Raji (cell line): ENCODE data around the gene PCNT.

ENCODE experiments used
- POLR2A ChIP-seq: IDR thresholded peaks from 2 replicates; pipeline ENCODE4 v1.6.1; 2011; ENCODE audit warnings: low read depth, low read length, control low read depth; ENCODE audit not compliant: insufficient read depth

Gene PCNT

GRCh38 chr21:46379105-46379504 lies 55.1 kb downstream of the PCNT start:
- no peak for TF ChIP-seq POLR2A

DNA sequence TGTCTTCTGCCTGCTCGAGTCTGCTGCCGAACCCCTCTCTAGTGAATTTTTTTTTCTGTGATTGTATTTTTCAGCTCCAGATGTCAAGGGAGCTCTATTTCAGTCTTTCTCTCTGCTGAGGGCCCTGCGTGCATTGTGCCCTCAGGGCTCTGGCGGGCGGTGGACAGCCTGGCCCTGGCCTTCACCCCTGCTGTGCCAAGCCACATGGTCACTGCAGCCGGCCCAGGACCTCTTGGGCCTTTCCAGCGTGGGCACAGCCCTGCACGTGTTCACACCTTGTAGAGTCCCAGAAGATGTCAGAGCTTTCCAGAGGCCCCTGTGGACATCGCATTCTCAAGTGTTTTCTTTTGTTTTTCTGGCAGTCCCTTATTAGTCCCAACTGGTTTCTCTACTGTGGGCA lies 55.7 kb downstream of the PCNT start:
- no peak for TF ChIP-seq POLR2A

DNA sequence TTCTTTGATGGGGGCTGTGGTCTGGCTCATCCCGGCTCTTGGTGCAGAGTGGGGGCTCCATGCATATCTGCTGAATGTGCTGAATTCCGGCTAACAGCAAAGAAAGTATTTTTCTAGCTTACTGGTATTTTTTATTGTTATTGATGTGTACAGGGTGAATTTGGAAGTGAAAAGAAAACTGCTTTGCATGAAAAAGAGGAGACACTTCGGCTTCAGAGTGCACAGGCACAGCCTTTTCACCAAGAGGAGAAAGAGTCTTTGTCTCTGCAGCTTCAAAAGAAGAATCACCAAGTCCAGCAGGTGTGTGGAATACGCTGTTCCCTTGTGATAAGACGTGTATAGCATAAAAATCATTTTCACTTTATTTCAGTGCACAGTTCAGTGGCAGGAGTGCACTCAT lies 57.6 kb downstream of the PCNT start:
- no peak for TF ChIP-seq POLR2A

DNA sequence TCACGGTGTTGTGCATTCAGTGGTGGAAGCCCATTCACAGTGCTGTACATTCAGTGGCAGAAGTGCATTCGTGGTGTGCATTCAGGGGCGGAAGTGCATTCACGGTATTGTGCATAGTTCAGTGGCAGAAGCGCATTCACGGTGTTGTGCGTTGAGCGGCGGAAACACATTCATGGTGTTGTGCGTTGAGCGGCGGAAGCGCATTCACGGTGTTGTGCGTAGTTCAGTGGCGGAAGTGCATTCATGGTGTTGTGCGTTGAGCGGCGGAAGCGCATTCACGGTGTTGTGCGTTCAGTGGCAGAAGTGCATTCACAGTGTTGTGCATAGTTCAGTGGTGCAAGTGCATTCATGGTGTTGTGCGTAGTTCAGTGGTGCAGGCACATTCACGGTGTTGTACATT lies 60.6 kb downstream of the PCNT start:
- TF ChIP-seq POLR2A: no peak

DNA sequence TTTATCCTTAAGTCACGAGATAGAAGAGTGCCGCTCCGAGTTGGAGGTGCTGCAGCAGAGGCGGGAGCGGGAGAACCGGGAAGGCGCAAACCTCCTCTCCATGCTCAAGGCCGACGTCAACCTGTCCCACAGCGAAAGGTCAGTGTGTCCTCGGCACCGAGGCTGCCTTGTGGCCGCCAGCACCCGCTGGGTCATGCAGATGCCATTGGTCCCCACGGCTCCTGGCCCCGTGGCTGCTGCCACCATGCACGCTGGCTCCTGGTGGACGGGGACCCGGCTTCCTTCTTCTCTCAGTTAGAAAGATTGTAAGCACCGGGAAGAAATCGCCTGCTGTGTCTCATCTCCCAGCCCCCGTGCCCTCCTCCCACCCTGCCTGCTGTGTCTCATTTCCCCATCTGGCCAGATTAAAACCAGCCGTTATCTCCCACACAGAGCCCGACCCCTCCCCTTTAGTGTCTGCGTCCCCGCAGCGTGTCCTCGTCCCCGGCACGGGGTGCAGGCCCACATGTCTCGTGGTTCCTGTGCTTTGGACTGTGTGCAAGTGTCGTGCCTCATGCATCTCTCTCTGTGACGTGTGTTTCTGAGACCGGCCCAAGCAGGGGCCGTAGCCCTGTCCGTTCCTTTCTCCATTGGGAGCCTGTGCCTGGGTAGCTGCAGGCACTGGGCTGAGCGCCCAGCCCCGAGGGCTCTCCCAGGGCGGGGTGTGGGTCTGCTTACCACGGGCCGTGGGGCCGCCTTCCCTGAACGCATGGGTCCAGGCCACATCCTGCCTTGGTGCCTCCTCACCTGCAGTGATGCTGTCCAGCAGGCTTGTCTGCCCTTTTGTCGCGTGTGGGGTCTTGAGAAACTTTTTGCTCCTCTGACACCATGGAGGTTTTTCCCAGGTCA lies 62.1 kb downstream of the PCNT start:
- TF ChIP-seq POLR2A: no peak

- TF ChIP-seq POLR2A: no peak
Observed at GRCh38 chr21:46386734-46387088, 62.8 kb downstream of the PCNT start.

DNA sequence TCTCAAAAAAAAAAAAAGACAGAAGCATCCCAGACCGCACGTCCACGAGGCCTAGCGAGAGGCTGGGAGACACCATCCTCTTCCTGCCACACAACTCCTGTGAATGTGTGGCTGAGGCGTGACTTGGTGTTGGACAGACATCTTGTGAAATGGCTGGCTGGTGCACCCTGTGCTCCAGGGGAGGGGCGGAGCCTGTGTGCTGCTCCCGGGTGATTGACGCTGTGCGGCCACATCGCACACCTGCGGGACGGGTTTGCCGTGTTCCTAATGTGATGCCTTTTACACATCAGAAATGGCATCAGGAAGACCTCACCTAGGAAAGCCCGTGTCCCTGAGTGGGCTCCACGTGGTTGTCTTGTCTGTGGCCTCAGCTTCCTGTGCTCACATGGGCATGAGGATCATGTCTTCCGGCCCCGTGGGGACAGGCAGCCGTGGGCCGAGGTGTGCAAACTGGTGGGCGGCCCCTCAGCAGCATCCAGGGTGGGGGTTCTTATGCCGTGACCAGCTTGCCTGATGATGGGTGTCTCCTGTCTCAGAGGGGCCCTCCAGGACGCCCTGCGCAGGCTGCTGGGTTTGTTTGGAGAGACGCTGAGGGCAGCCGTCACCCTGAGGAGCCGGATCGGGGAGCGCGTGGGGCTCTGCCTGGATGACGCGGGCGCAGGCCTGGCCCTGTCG lies 64.4 kb downstream of the PCNT start:
- TF ChIP-seq POLR2A: no peak

DNA sequence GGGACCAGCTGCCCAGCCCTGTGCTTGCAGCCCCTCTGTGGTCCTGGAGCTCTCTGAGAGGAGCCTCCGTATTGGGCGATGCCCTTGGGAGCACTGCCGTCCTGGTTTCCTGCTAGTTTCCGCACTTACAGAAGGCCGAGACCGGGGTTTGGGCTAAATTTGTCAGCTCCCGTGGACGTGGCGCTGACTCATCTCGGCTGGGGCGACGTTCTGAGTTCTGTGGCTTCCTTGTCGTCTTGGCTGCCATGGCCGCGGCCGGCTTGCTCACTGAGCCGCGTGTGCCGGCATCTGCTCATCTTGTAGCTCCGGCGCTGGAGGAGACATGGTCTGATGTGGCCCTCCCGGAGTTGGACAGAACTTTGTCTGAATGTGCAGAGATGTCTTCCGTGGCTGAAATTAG lies 64.9 kb downstream of the PCNT start:
- no peak for TF ChIP-seq POLR2A

DNA sequence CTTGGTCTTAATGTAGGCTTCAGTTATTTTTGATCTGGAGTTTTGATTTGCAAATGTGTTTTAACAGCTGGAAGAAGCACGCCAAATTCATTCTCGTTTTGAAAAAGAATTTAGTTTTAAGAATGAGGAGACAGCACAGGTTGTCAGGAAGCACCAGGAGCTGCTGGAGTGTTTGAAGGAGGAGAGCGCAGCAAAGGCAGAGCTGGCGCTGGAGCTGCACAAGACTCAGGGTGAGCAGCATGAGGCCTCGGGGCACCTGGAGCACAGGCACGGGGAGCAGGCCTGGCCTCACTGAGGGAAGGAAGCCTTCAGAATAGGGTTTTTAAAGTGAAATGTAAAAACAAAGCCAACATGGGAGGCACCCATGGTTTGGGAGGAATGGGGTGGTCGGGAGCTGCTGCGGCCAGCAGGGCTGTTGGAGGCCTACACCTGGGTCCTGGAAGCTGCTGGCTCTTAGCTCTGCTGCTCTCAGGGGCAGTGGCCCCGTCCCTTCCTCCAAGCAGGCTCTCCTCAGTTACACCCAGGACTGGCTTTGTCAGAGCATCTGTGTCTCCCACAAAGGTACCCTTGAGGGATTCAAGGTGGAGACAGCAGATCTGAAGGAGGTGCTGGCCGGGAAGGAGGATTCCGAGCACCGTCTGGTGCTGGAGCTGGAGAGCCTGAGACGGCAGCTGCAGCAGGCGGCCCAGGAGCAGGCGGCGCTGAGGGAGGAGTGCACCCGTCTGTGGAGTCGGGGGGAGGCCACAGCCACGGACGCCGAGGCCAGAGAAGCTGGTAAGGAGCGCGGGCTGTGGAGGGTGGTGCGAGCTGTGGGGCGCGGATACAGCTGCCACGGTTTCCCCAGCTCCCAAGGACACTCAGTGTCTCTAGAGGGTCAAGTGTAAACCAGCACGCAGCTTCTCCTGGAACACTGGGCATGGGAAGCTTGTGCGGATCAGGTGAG lies 66.9 kb downstream of the PCNT start:
- TF ChIP-seq POLR2A: no peak

DNA sequence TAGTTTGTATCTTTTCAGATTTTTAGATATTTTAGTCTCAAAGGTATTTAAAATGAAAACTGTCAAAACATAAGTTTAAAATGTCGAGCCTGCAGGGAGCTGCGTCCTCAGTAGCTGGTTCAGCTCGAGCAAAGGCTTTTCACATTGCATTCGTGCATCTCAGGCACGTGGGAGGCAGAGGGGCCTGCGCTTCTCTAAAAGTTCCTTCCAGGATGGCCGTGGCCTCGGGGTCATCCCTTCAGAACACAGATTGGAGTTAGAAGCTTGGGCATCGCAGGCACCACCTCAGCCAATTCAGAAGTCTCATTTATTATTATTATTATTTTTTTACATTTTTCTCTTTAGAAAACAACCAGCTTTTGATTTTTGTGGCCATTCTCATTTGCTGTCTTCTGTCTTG lies 67.8 kb downstream of the PCNT start:
- TF ChIP-seq POLR2A: no peak

DNA sequence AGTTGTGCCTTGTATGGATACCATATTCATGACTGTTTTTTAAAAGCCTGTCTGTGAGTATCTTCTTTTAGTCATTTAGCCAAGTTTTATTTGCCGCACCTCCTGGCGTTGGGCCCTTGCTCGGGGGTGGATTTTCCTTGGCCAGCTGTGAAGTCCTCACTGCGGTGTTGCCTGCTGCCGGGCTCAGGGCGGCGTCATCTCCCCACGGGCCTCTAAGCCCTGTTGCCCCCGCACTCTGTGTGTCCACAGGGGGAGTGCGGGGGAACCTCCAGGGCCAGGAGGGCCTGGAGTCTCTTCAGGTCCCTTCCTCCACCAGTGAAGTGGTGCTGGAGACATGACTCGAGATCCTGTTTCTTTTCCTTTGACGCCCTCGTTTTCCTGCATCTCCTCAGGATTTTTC lies 69.0 kb downstream of the PCNT start:
- no peak for TF ChIP-seq POLR2A

GRCh38 chr21:46393451-46393940 lies 69.5 kb downstream of the PCNT start:
- TF ChIP-seq POLR2A: no peak

GRCh38 chr21:46393941-46394594 lies 70.1 kb downstream of the PCNT start:
- TF ChIP-seq POLR2A: no peak

DNA sequence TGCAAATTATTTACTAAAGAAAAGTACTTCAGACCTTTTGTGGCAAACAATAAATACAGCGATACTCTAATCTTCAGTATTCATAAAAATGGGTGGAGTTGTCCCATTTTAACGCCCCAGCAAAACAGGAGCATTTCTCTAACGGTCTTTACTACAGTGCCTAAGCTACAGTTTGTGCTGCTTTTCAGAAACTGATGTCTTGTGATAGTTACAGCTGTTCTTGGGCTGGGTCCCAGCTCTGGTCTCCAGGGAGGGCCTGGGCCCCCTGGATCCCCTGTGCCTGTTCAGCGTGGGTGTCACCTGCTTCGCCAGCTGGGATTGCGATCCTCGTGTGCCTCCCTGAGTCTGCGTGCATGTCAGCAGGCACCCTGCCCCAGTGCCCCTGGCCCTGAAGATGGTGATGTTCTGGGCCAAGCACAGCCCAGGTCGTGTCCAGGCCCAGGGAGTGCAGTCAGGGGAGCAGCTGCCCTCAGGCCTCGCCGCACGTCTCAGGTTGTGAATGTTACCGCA lies 70.7 kb downstream of the PCNT start:
- TF ChIP-seq POLR2A: no peak
